HG02884 (cell line): ENCODE data around the gene ANXA9.

ENCODE experiments used
- ATAC-seq: cut with Tn5 transposase; IDR thresholded peaks from one replicate; pipeline ENCODE4 v1.9.1; 2021; ENCODE audit warnings: mild to moderate bottlenecking, moderate library complexity; ENCODE audit not compliant: unreplicated experiment

Gene ANXA9

DNA sequence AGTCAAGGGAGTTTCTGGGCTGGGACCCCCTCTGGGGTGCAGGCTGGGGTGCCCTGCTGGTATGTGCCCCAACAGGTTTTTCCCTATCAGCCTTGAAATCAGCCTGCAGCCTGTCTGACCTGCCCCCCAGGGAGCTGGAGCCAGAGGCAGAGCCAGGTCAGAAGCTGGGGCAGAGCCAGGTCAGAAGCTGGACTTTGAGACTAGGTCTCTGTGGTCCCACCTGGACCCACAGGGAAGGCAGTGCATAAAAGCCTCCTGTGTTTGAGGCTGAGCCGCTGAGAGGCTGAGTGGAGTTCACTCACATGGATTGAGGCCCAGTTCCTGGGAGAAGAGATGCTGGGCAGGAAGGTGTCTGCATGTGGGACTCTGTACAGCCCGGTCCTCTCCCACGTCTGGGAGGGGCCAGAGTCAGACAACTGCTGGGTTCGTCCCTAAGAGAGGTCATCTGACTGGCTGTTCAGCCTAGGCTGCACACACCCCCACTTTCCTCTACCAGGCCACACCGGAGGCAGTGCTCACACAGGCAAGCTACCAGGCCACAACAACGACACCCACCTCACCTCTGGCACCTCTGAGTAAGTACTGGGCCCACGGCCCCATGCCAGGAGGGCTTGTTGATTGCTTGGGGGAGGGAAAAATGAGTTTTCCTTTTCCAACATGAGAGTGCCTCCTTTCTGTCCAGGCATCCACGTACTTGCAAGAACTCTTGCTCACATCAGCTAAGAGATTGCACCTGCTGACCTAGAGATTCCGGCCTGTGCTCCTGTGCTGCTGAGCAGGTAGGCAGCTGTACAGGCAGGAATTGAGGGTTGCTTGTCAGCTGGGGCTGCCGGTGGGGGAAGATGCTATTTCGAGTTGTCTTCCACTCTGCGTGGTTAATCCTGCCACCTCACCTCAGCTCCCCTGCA, at the start of gene ANXA9:
ANXA9 (plus strand) TSS at position 488 of the 908 bp plus-strand sequence. CDS start 814 bp downstream, outside the sequence.
- no peak for ATAC-seq

- no peak for ATAC-seq
Observed at GRCh38 chr1:150944856-150945255, 37.2 kb upstream of the ANXA9 start.

DNA sequence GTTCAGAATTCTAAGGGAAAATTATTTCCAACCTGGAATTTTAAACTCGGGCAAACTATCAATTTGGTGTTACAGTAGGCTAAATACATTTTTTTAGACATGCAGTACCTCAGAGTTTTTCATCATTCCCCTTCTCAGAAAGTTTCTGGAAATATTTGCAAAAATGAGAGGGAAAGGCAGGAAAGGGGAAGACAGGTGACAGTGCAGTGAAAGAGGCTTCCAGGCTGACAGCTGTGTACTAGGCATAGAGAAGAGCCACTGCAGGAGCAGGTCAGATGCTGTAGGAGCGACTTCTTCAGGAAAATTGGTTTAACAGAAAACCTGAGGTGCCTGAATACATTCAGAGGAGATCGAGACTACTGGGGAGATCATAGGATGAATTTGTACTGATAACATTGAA, 27.4 kb upstream of the ANXA9 start:
- no peak for ATAC-seq

DNA sequence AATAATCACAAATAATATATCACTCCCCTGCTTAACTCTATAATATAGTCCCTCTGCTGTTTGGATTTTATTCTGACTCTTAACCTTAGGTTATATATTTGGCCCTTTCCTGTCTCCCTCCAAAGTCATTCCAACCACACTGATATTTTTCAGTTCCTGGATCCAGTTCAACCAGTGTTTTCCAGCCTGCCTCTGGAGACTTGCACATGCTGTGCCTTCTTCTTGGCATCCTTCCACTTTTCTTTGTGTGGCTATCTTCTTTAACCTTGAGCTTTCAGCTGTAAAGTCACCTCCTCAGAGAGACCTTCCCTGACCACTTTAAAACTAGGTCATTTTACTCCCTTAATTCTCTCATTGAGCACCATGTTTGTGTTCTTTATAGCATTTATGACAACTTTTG, 26.8 kb upstream of the ANXA9 start:
- ATAC-seq, result no peak

- ATAC-seq, result no peak
Observed at GRCh38 chr1:150957666-150958065, 24.4 kb upstream of the ANXA9 start.

GRCh38 chr1:150960646-150961045, 21.4 kb upstream of the ANXA9 start:
- no peak for ATAC-seq

DNA sequence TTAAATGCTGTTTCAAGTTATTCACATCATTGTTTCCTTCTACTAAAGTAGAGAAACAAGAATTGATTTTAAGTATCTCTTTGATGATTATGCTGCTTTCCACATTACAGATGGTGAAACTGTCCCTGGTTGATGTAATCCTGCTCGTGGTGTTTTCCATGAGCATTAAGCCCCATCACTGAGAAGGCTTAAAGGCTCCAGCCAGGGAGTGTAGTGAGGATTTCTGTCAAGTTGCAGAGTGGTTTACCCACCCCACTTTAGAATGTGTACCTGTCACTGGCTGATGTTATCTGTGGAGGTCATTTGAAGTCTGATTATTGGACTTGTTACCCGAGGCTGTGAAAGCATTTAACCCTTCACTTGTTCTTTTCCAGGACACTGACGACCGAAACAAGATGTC, 20.3 kb upstream of the ANXA9 start:
- no peak for ATAC-seq

DNA sequence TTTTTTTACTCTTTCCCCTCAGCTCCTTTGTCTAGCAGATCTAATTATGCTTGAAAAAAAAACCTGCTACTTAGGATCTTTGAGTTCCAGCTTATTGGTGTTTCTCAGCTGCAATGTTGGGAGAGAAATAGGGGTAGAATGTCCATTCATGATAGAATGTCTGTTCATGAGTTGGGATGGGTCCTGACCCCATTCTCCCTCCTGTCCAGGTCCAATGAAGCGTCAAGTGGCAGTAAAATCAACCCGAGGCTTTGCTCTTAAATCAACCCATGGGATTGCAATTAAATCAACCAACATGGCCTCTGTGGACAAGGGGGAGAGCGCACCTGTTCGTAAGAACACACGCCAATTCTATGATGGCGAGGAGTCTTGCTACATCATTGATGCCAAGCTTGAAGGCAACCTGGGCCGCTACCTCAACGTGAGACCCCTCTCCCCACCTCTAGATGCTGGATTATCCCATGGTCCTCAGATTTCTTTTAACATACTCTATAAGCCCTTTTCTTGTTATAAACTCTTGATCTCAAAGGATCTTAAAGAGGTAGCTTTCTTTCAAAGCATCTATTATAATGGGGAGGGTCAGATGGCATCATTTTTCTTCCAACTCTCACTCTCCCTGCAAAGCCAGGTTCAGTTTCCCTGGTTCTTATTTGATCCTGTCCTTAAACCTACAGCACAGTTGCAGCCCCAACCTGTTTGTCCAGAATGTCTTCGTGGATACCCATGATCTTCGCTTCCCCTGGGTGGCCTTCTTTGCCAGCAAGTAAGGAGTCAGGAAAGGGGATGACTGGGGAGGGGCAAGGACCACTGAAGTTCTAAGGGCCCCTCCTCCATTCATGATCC, 18.6 kb upstream of the ANXA9 start:
- ATAC-seq, result no peak

DNA sequence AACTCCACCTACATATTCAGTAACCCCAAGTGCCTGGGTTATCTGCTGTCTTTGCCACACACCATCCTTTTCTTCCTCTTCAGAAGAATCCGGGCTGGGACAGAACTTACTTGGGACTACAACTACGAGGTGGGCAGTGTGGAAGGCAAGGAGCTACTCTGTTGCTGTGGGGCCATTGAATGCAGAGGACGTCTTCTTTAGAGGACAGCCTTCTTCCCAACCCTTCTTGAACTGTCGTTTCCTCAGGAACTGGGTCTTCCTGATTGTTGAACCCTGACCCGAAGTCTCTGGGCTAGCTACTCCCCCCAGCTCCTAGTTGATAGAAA, 18.0 kb upstream of the ANXA9 start:
- no peak for ATAC-seq

GRCh38 chr1:150965605-150966004, 16.5 kb upstream of the ANXA9 start:
- no peak for ATAC-seq

- ATAC-seq, result no peak
Observed at GRCh38 chr1:150966011-150966410, 16.1 kb upstream of the ANXA9 start.

GRCh38 chr1:150967936-150968335, 14.2 kb upstream of the ANXA9 start:
- ATAC-seq, result no peak

GRCh38 chr1:150968491-150968890, 13.6 kb upstream of the ANXA9 start:
- no peak for ATAC-seq

DNA sequence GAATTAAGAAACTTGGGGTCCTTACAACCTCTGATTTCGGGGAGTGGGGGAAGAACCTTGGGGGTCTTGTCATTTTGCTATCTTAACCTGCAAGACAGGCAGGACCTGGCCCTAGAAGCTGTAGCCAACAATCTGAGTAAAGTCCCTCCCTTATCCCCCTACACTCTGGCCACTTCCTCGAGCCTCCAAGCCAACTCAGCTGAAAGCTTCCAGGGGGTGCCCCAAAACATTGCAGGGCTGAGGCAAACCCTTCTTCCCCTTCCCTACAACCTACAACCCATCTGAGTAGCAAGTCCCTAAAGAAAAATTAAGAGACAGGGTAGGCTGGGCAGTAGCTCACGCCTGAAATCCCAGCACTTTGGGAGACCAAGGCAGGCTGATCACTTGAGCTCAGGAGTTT, 12.5 kb upstream of the ANXA9 start:
- no peak for ATAC-seq

- ATAC-seq, result no peak
Observed at GRCh38 chr1:150970808-150971582, 11.1 kb upstream of the ANXA9 start.

DNA sequence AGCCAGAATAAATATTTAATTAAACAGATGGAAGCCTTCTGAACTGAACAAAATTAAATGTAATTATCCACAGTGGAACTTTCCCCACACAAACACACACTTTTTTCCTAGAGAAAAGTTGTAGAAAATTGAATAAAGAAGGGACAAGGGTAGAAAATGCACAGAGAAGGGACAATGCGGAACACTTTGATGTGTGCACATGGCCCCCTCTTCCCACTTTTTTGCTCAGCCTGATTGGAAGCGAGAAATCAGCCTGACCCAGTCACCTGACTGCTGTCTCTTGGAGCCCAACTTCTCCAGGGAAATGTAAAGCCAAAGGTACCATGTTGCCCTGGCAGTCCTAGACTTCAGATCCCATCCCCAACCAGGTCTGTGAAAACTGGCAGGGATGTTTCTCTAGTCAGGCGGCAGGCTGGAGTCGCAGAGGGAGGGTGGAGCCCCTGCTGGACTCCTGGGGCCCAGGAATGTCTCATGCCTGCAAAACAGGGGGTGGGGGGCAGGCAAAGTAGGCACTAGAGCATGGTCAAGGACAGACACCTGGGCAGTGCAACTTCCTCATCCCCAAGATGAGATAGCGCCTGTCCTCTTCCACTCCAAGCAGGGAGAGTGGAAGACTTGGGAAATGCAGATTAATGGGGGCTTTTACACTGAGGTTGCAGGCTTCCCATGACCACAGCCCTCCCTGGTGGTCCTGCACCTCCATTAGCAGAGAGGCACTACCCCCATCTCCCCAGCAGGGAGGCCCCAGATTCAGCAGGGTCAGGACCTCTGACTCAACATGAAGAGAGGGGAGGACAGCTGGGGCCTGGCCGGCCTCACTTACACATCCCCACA, 10.3 kb upstream of the ANXA9 start:
- ATAC-seq, result no peak

- no peak for ATAC-seq
Observed at GRCh38 chr1:150972417-150972940, 9.6 kb upstream of the ANXA9 start.

DNA sequence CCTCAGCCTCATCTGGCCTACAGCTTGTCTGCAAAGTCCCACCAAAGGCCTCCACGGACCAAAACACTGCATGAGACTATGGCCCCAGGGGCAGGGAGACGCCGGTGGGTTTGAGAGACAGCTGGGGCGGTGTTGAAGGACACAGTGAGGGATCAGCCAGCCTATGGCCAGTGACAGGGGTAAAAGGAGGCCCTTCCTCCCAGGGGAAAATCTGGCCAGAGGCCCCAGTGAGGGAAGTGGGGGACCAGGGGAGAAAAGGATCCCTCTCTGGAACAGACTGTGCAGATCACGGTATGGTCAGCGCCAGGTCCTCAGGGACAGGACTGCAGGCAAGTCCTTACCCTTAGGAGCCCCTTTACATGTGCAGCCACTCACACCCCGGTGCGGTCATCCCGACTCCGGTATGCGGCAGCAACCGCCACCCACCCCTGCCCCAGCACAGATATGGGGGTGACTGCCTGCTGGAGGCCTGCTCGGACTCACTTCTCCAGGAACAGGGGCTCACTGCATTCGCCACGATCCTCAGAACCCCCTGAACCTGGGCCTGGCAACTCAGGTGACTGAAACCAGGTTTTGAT, 8.7 kb upstream of the ANXA9 start:
- ATAC-seq, result no peak

DNA sequence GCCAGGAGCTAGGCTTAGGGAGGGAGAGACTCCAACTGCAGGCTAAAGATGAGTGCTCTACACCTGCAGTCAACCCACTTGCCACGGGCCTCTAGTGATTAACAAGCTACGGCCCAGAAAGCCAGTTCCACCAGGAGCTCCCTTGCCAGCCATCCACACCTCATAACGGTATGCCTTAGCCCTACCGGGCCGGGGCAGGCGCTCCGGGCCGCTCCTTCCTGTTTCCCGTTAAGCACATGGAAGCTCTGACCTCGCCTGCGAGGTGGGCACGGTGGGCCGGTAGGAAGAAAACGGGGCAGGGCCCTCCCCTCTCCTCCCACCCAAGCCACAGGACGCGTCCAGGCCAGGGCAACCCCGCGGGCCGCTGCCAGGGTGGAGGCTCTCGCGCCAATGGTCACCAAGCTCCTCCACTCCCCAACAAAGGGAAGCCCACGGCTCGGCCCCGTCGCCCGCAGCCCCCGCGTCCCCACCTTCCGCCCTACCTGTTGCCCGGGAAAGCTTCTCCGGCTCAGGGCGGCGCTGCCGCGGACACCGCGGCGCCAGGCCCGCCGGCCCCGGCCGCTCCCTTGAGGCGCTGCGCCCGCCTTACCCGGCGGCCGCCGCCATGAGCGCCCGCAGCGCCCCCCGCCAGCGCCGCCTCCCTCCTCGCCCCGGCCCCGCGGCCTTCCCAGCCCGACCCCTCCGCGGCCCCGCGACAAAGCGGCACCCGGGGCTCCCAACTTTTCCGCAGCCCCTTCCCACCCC, 8.1 kb upstream of the ANXA9 start:
- ATAC-seq, result no peak
